Measurements from ENCODE around the gene HSPB6.

DNA sequence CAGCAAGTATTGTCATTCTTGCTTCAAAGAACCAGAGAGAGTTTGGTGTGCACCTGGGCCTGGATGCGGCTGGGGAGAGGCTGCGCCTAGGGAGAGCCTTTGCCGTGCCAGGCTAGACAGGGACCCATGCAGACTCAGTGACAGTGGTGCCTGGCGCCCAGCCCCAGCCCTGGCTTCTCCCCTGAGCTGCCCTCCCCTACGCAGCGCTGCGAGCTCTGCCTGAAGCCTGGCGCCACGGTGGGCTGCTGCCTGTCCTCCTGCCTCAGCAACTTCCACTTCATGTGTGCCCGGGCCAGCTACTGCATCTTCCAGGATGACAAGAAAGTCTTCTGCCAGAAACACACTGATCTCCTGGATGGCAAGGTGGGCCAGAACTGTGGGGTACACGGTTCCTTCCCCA lies 27.1 kb downstream of the HSPB6 start:
- no peak for TF ChIP-seq EP300 (IDR thresholded peaks at IDR 0.05)
- TF ChIP-seq, protein P1, sequence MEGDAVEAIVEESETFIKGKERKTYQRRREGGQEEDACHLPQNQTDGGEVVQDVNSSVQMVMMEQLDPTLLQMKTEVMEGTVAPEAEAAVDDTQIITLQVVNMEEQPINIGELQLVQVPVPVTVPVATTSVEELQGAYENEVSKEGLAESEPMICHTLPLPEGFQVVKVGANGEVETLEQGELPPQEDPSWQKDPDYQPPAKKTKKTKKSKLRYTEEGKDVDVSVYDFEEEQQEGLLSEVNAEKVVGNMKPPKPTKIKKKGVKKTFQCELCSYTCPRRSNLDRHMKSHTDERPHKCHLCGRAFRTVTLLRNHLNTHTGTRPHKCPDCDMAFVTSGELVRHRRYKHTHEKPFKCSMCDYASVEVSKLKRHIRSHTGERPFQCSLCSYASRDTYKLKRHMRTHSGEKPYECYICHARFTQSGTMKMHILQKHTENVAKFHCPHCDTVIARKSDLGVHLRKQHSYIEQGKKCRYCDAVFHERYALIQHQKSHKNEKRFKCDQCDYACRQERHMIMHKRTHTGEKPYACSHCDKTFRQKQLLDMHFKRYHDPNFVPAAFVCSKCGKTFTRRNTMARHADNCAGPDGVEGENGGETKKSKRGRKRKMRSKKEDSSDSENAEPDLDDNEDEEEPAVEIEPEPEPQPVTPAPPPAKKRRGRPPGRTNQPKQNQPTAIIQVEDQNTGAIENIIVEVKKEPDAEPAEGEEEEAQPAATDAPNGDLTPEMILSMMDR (IDR thresholded peaks at IDR 0.05) = no peak
- no peak for TF ChIP-seq POLR2A (IDR thresholded peaks at IDR 0.05)
- no peak for TF ChIP-seq POLR2AphosphoS5 (IDR thresholded peaks at IDR 0.05)

Measured in sigmoid colon (tissue), 4 donors.